OCI-LY3 (cell line): ENCODE measurements around the gene VTI1B.
"Not testable (repeated sequence)": the region's sequence is repeated elsewhere in the genome, so short reads cannot be mapped to it uniquely, and the experiment has no call there.

Source experiments
- CTCF ChIP-seq: fragments of 200-600, 300-600 bp; sonication (generic); IDR thresholded peaks from 2 replicates; pipeline ENCODE4 v1.5.1; 2014; ENCODE audit warnings: antibody characterized with exemption, low read length, low read depth
- EZH2phosphoT487 ChIP-seq: fragments of 200-600 bp; shearing (Covaris generic); IDR thresholded peaks from 2 replicates; pipeline ENCODE4 v1.6.1; 2018; ENCODE audit warnings: antibody characterized with exemption, mixed run types, low read depth

GRCh38 chr14:67600562-67600974 is 73.9 kb downstream of the VTI1B start:
- TF ChIP-seq CTCF, EZH2phosphoT487: not testable (repeated sequence)
